H1 (cell line): ENCODE results near the gene PPARA. TPM values are rescaled to one million over a fixed set of nuclear protein-coding genes. Genes with fewer than 3 reads are reported as not detected.

ENCODE experiments used
- CTCF ChIA-PET: fragments of 300-600 bp; sonication (Branson Sonifier 250); formaldehyde crosslinking; loops from one replicate; lab custom pipeline; 2021; ENCODE audit not compliant: partially characterized antibody; lab: Charles Lee
- POLR2A ChIA-PET: fragments of 300-600 bp; sonication (Branson Sonifier 250); formaldehyde crosslinking; loops from one replicate; lab custom pipeline; 2021; ENCODE audit warnings: inconsistent platforms; ENCODE audit not compliant: partially characterized antibody; lab: Charles Lee
- DNase-seq, 2 experiments: peaks; one replicate each; pipeline versions ENCODE4 v3.0.0 to v3.0.0-alpha.2; 2010 to 2022; ENCODE audit warnings: low spot score in 2 of 2, low read depth in 1 of 2, mixed read lengths in 1 of 2
- FAIRE-seq: peaks from 2 replicates; lab custom pipeline; 2011; peaks lifted over from hg19 to GRCh38; lab: Jason Lieb, UNC
- H2AFZ ChIP-seq: 2 replicates; pipeline ENCODE4 v1.8.1; 2012; ENCODE audit warnings: low read length, inconsistent platforms
- H2AK5ac ChIP-seq: 2 replicates; pipeline ENCODE4 v1.6.1; 2013; ENCODE audit warnings: low read depth, low read length
- H2BK120ac ChIP-seq: replicated peaks from 2 replicates; pipeline ENCODE3; 2013; ENCODE audit warnings: low read depth, low read length, inconsistent platforms
- H2BK12ac ChIP-seq: 2 replicates; pipeline ENCODE4 v1.6.1; 2013; ENCODE audit warnings: low read depth, low read length
- H2BK15ac ChIP-seq: 2 replicates; pipeline ENCODE4 v1.6.1; 2013; ENCODE audit warnings: low read length
- H2BK20ac ChIP-seq: 2 replicates; pipeline ENCODE4 v1.6.1; 2013; ENCODE audit warnings: low read length
- H2BK5ac ChIP-seq: 2 replicates; pipeline ENCODE4 v1.6.1; 2013; ENCODE audit warnings: low read depth, low read length
- H3K14ac ChIP-seq: 2 replicates; pipeline ENCODE4 v1.6.1; 2013; ENCODE audit warnings: inconsistent platforms; ENCODE audit not compliant: insufficient read length
- H3K18ac ChIP-seq: 2 replicates; pipeline ENCODE4 v1.6.1; 2013; ENCODE audit warnings: low read length; ENCODE audit errors: extremely low read depth
- H3K23ac ChIP-seq: 2 replicates; pipeline ENCODE4 v1.6.1; 2013; ENCODE audit warnings: inconsistent platforms; ENCODE audit not compliant: insufficient read length
- H3K23me2 ChIP-seq: 2 replicates; pipeline ENCODE4 v1.6.1; 2013; ENCODE audit warnings: low read depth, low read length
- H3K27ac ChIP-seq: 2 replicates; pipeline ENCODE4 v1.6.1; 2011; ENCODE audit warnings: low read depth, low read length, inconsistent platforms
- H3K27me3 ChIP-seq, 4 experiments: replicated peaks in 1 of 4; 1 replicate in 1 of 4; 2 replicates in 3 of 4; pipeline versions ENCODE4 v1.6.1 to v1.8.1; 2011 to 2013; ENCODE audit warnings: low read length in 3 of 4, mild to moderate bottlenecking in 3 of 4, inconsistent platforms in 2 of 4, mixed read lengths in 2 of 4, moderate library complexity in 1 of 4; ENCODE audit not compliant: control insufficient read depth in 3 of 4, insufficient read depth in 3 of 4; ENCODE audit errors: extremely low read depth in 1 of 4
- H3K36me3 ChIP-seq, 4 experiments: 2 replicates each; pipeline versions ENCODE4 v1.6.1 to v1.8.1; 2011 to 2013; ENCODE audit warnings: mild to moderate bottlenecking in 4 of 4, low read length in 3 of 4, moderate library complexity in 2 of 4, control low read depth in 1 of 4, inconsistent platforms in 1 of 4; ENCODE audit not compliant: insufficient read depth in 4 of 4, control insufficient read depth in 2 of 4
- H3K4ac ChIP-seq: replicated peaks from 2 replicates; pipeline ENCODE3; 2013; ENCODE audit warnings: low read length, low read depth, mixed read lengths, inconsistent platforms; ENCODE audit not compliant: insufficient read length
- H3K4me1 ChIP-seq, 4 experiments: replicated peaks in 1 of 4; 1 replicate in 1 of 4; 2 replicates in 3 of 4; pipeline versions ENCODE4 v1.6.1 to v1.8.1; 2011 to 2013; ENCODE audit warnings: low read length in 3 of 4, inconsistent platforms in 2 of 4, mixed read lengths in 1 of 4; ENCODE audit not compliant: insufficient read depth in 4 of 4, control insufficient read depth in 3 of 4
- H3K4me2 ChIP-seq, 2 experiments: 2 replicates each; pipeline versions ENCODE4 v1.6.1 to v1.8.1; 2011 to 2013; ENCODE audit warnings: low read depth in 2 of 2, low read length in 2 of 2, control low read depth in 1 of 2, inconsistent platforms in 1 of 2, mild to moderate bottlenecking in 1 of 2; ENCODE audit not compliant: insufficient read depth in 1 of 2
- H3K4me3 ChIP-seq, 4 experiments: fragments of 200-600, 300-600 bp in 1 of 4; sonication (generic), shearing (Covaris generic), sonication (Bioruptor Twin) in 1 of 4; 2 replicates each; pipeline versions ENCODE4 v1.5.1 to v1.8.1; 2011 to 2016; ENCODE audit warnings: low read length in 4 of 4, low read depth in 3 of 4, control low read depth in 2 of 4, inconsistent platforms in 2 of 4, mild to moderate bottlenecking in 2 of 4, mixed read lengths in 1 of 4, moderate library complexity in 1 of 4; ENCODE audit not compliant: insufficient read depth in 2 of 4; ENCODE audit errors: extremely low read depth in 1 of 4
- H3K56ac ChIP-seq: replicated peaks from 2 replicates; pipeline ENCODE3; 2013; ENCODE audit warnings: low read depth, mild to moderate bottlenecking, mixed read lengths, low read length, inconsistent platforms; ENCODE audit not compliant: insufficient read length
- H3K79me1 ChIP-seq: 2 replicates; pipeline ENCODE4 v1.6.1; 2013; ENCODE audit warnings: low read depth, low read length, control low read depth
- H3K79me2 ChIP-seq, 2 experiments: 2 replicates each; pipeline versions ENCODE4 v1.6.1 to v1.8.1; 2012 to 2013; ENCODE audit warnings: low read length in 2 of 2, mild to moderate bottlenecking in 2 of 2, inconsistent platforms in 1 of 2; ENCODE audit not compliant: insufficient read depth in 2 of 2, control insufficient read depth in 1 of 2
- H3K9ac ChIP-seq, 4 experiments: replicated peaks in 1 of 4; 1 replicate in 1 of 4; 2 replicates in 3 of 4; pipeline versions ENCODE4 v1.6.1 to v1.8.1; 2011 to 2013; ENCODE audit warnings: low read depth in 3 of 4, low read length in 3 of 4, control low read depth in 2 of 4, mild to moderate bottlenecking in 2 of 4, moderate library complexity in 2 of 4, inconsistent platforms in 1 of 4; ENCODE audit errors: extremely low read depth in 1 of 4
- H3K9me3 ChIP-seq, 2 experiments: 2 replicates each; pipeline versions ENCODE4 v1.6.1 to v1.8.1; 2012 to 2013; ENCODE audit warnings: mild to moderate bottlenecking in 2 of 2, moderate library complexity in 2 of 2, control low read depth in 1 of 2, inconsistent platforms in 1 of 2, low read depth in 1 of 2, low read length in 1 of 2, mixed read lengths in 1 of 2; ENCODE audit not compliant: insufficient read depth in 2 of 2
- H4K20me1 ChIP-seq, 2 experiments: replicated peaks in 1 of 2; 2 replicates each; pipeline versions ENCODE3 to v1.8.1; 2011 to 2013; ENCODE audit warnings: inconsistent platforms in 2 of 2, low read length in 2 of 2, mild to moderate bottlenecking in 1 of 2; ENCODE audit not compliant: insufficient read depth in 2 of 2, control insufficient read depth in 1 of 2
- H4K5ac ChIP-seq: 2 replicates; pipeline ENCODE4 v1.6.1; 2013; ENCODE audit warnings: low read length, low read depth, mixed read lengths, inconsistent platforms; ENCODE audit not compliant: insufficient read length
- H4K8ac ChIP-seq: 2 replicates; pipeline ENCODE4 v1.8.0; 2013; ENCODE audit warnings: mild to moderate bottlenecking, moderate library complexity, low read length, inconsistent platforms; ENCODE audit not compliant: insufficient read depth; ENCODE audit errors: extremely low read depth
- H4K91ac ChIP-seq: replicated peaks from 2 replicates; pipeline ENCODE3; 2013; ENCODE audit warnings: low read length, mixed read lengths, inconsistent platforms; ENCODE audit not compliant: insufficient read length
- BACH1 ChIP-seq: IDR thresholded peaks from 2 replicates; pipeline ENCODE4 v1.6.1; 2012; ENCODE audit warnings: low read length, improper control_type of control experiment
- E2F6 ChIP-seq: IDR thresholded peaks from 2 replicates; pipeline ENCODE4 v1.6.1; 2012; ENCODE audit warnings: inconsistent platforms
- EP300 ChIP-seq, 2 experiments: IDR thresholded peaks; 1 replicate in 1 of 2; 2 replicates in 1 of 2; pipeline ENCODE4 v1.6.1; 2011 to 2012; ENCODE audit warnings: low read depth in 2 of 2, low read length in 2 of 2, mild to moderate bottlenecking in 2 of 2, borderline replicate concordance in 1 of 2, inconsistent platforms in 1 of 2, moderate library complexity in 1 of 2
- MAFK ChIP-seq: IDR thresholded peaks from 2 replicates; pipeline ENCODE4 v1.6.1; 2012; ENCODE audit warnings: low read depth, mild to moderate bottlenecking, improper control_type of control experiment, low read length
- POLR2AphosphoS5 ChIP-seq: IDR thresholded peaks from 2 replicates; pipeline ENCODE4 v1.6.1; 2011; ENCODE audit warnings: low read depth, low read length
- RAD21 ChIP-seq, 2 experiments: IDR thresholded peaks in 1 of 2; conservative IDR thresholded peaks in 1 of 2; 2 replicates each; pipeline ENCODE4 v1.6.1; 2011; ENCODE audit warnings: low read depth in 2 of 2, low read length in 2 of 2, improper control_type of control experiment in 1 of 2, inconsistent platforms in 1 of 2, mild to moderate bottlenecking in 1 of 2, moderate library complexity in 1 of 2
- YY1 ChIP-seq: IDR thresholded peaks from 2 replicates; pipeline ENCODE4 v1.6.1; 2011; ENCODE audit warnings: low read depth, mild to moderate bottlenecking, low read length
- WGBS, 2 experiments: shearing (Covaris generic) in 1 of 2; methylation state at CpG; one replicate each; pipeline versions ENCODE4 v1.1.6 to v1.1.7; 2013 to 2015; ENCODE audit warnings: low lambda C conversion rate in 2 of 2, mixed read lengths in 2 of 2, inconsistent platforms in 1 of 2, low coverage in 1 of 2, missing lambda C conversion rate in 1 of 2; ENCODE audit not compliant: insufficient replicate concordance in 2 of 2, insufficient coverage in 1 of 2, insufficient read length in 1 of 2; ENCODE audit errors: extremely low coverage in 1 of 2, missing lambda C conversion rate in 1 of 2; 5-methylcytosine and 5-hydroxymethylcytosine counted together
- long read RNA-seq, 2 experiments: library from RNA in 1 of 2; library from capped mRNA in 1 of 2; stranded (forward); transcript quantifications; one replicate each; pipeline ENCODE4 v2.0.0, GENCODE V29; 2021; ENCODE audit warnings: inconsistent platforms in 1 of 2
- polyA minus RNA-seq, 3 experiments: library from RNA; depleted of rRNA, polyadenylated mRNA; stranded (reverse); fragments of >200 nt; gene quantifications; 1 replicate in 2 of 3; 2 replicates in 1 of 3; pipeline ENCODE4 v1.2.3, GENCODE V29; 2011
- polyA plus RNA-seq, 7 experiments: library from polyadenylated mRNA; depleted of rRNA in 3 of 7; stranded (reverse) in 5 of 7; unstranded in 2 of 7; fragments of >200 nt in 5 of 7; fragments of 200-250 nt in 2 of 7; gene quantifications; 1 replicate in 5 of 7; 2 replicates in 1 of 7; 4 replicates in 1 of 7; pipeline versions ENCODE4 v1.2.1 to v1.2.3, GENCODE V29; 2011 to 2013; ENCODE audit warnings: missing spikeins in 2 of 7, mixed read lengths in 2 of 7
- total RNA-seq: library from RNA; stranded (reverse); fragmentation: NEBNext Ultra II Directional; extraction: Animal tissue kit (Norgen Biotek cat#: 25700); gene quantifications from 2 replicates; pipeline ENCODE4 v1.2.1, GENCODE V29; 2021
- TF ChIP-seq, protein P1 (sequence below): IDR thresholded peaks from 2 replicates; pipeline ENCODE4 v1.6.1; 2012; ENCODE audit warnings: inconsistent platforms

Gene PPARA
- total RNA-seq (8.2 and 10.0 TPM in 2 replicates), polyA plus RNA-seq (2011; rRNA removed) (3.1 and 3.3 TPM in 2 replicates), polyA minus RNA-seq (2011; rRNA and poly(A)+ RNA removed) (6.5 and 7.4 TPM in 2 replicates)
- 3.6 TPM for polyA plus RNA-seq (2011; cell fraction: cytosol; rRNA removed)
- 9.9 TPM for polyA plus RNA-seq (2011; cell fraction: nucleus; rRNA removed)
- 3.8 to 4.8 TPM (median 4.5 TPM) in 4 replicates for polyA plus RNA-seq (2012, experiment 1 of 2)
- 3.1 TPM for polyA plus RNA-seq (2012, experiment 2 of 2)
- 3.9 TPM for polyA plus RNA-seq (2013, experiment 1 of 2)
- polyA plus RNA-seq (2013, experiment 2 of 2) = 3.4 TPM
- polyA minus RNA-seq (2011; cell fraction: cytosol; rRNA and poly(A)+ RNA removed) = 3.2 TPM
- 14.7 TPM for polyA minus RNA-seq (2011; cell fraction: nucleus; rRNA and poly(A)+ RNA removed)
- long read RNA-seq, experiment 1, partial matches to known transcripts = 0 of 3 reads
- long read RNA-seq, experiment 1, other reads (novel, unspliced or antisense) = 3 of 3 reads
- long read RNA-seq, experiment 2 = 0 reads

GRCh38 chr22:46150034-46150654 is at the start of gene PPARA:
Gene PPARA, plus strand, starts transcription at chr22:46150526. Its CDS starts 47,858 bp downstream, at chr22:46198384.
- Histone ChIP-seq H3K4me2 (peak within 1 kb of the TSS; percentile 90 to 97), H4K8ac (peak within 1 kb of the TSS; percentile 87), H3K79me2 (no peaks in the 10 kb centered on the region), H2BK15ac (peak within 1 kb of the TSS; percentile 61; the same call in 1 of the 2 replicates), H2AK5ac (no peak within 1 kb of the TSS), H2BK12ac (no peak within 1 kb of the TSS), H4K20me1 (peaks cover 0 to 4% of the 10 kb centered on the region in 2 experiments), H3K4me1 (peaks cover 0 to 8% (median 2%) of the 10 kb centered on the region in 4 experiments; a peak in 2 of 7 replicates), H2BK5ac (peak within 1 kb of the TSS; percentile 60; the same call in 1 of the 2 replicates), H3K36me3 (no peaks in the 10 kb centered on the region), H3K9ac (peak within 1 kb of the TSS in 3 of 4 experiments; percentile 45 to 48 (median 48); a peak in 6 of 7 replicates), H3K18ac (peak within 1 kb of the TSS; percentile 79), H3K4ac (peak within 1 kb of the TSS; percentile 66), H3K56ac (no peak within 1 kb of the TSS), H3K79me1 (no peaks in the 10 kb centered on the region), H3K23me2 (peaks cover 15% of the 10 kb centered on the region; the same call in 1 of the 2 replicates), H3K27ac (no peak within 1 kb of the TSS), H2AFZ (peak within 1 kb of the TSS; percentile 76; the same call in 1 of the 2 replicates), H4K5ac (peak within 1 kb of the TSS; percentile 31), H2BK20ac (no peak within 1 kb of the TSS), H2BK120ac (no peak within 1 kb of the TSS), H3K23ac (no peak within 1 kb of the TSS), H4K91ac (no peak within 1 kb of the TSS), H3K14ac (no peak within 1 kb of the TSS), H3K9me3 (no peaks in the 10 kb centered on the region), H3K27me3 (peaks cover 6 to 42% (median 35%) of the 10 kb centered on the region in 4 experiments), H3K4me3 (peak within 1 kb of the TSS; percentile 65 to 93 (median 80))
- DNase-seq (no peak), FAIRE-seq (no peak)
- ChIA-PET POLR2A (interaction anchor here (1.1 to 1.3 kb wide), 3 partner anchors 13 to 88 kb away, joined by 3 read pairs; no protein-coding TSS in a partner anchor), CTCF (no interaction called here)
- WGBS, 2 experiments = 0% methylated on average over 7 of the region's 98 CpGs; no CpG with 5 or more reads in 1 of the 2 experiments
- TF ChIP-seq, protein P1, sequence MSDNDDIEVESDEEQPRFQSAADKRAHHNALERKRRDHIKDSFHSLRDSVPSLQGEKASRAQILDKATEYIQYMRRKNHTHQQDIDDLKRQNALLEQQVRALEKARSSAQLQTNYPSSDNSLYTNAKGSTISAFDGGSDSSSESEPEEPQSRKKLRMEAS = peak; percentile 43; the same call in 1 of the 2 replicates
- TF ChIP-seq YY1 (no peak), MAFK (no peak), POLR2AphosphoS5 (no peak), BACH1 (0 out of 2 replicates have a peak, but pooled peaks have one; percentile 21), EP300 (IDR thresholded peaks at IDR 0.05; ENCODE audit: borderline replicate concordance in 1 of 2, low read depth in 2 of 2, low read length in 2 of 2) (no peak), E2F6 (no peak), RAD21 (IDR thresholded peaks at IDR 0.05 in 1 of 2, conservative IDR thresholded peaks at IDR 0.05 in 1 of 2; ENCODE audit: low read depth in 2 of 2, low read length in 2 of 2) (no peak)
